Daoy (cell line): ENCODE measurements around the gene SLIT3. TPM values are rescaled to one million over a fixed set of nuclear protein-coding genes. Genes with fewer than 3 reads are reported as not detected.
A peak's percentile ranks its signal among the peaks of the same experiment; 100 is the strongest.
"Not testable (repeated sequence)": the region's sequence is repeated elsewhere in the genome, so short reads cannot be mapped to it uniquely, and the experiment has no call there.

Source experiments
- DNase-seq: peaks from one replicate; pipeline ENCODE4 v3.0.0-alpha.2; 2015; ENCODE audit warnings: low read depth
- total RNA-seq: library from RNA; depleted of rRNA; stranded (reverse); fragments of >200 nt; shearing (Covaris generic); gene quantifications from 2 replicates; pipeline ENCODE4 v1.2.3, GENCODE V29; 2014

Gene SLIT3
- total RNA-seq, 1 experiment from 2014 or later, result 3.5 TPM

DNA sequence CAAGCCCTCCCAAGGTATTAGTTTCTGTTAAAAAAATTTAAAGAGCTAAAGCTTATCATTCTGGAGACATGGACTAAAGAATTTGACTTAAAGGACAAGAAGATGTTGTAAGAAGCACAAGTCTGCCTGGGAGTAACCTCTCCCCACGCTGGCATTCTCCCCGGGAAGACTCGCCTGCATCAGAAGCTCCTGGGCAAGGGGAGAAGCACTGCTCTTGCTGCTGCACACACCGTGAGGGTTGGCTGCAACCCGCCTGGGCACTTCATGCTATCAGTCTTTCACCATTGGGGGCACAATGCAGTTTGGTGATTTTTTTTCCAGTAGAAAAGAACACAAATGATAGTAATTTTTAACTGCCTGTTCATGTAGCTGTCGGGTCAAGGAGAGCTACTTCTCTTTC lies 529.3 kb downstream of the SLIT3 start:
- no peak for DNase-seq

- no peak for DNase-seq
These were observed 529.9 kb downstream of the SLIT3 start for GRCh38 chr5:168770996-168771395.

GRCh38 chr5:168770036-168770498 lies 530.9 kb downstream of the SLIT3 start:
- no peak for DNase-seq

DNA sequence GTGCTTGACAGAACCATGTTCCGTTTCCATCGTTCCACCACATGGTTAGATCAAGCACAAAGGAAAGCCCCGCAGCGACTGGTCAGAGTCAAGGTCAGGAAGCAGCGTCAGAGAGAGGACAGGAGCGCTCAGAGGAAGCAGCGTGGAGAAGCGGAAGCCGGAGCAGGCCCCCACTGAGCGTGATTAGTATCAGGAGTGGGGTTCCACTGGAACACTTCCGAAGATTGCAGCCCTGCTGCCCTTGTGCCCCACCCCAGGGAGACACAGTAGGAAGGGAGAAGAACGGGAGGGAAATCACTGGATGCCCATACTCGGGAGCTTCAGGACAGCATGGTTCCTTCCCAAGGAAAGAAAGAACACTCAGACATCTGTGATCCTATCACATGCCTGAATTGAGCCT lies 532.8 kb downstream of the SLIT3 start:
- no peak for DNase-seq

DNA sequence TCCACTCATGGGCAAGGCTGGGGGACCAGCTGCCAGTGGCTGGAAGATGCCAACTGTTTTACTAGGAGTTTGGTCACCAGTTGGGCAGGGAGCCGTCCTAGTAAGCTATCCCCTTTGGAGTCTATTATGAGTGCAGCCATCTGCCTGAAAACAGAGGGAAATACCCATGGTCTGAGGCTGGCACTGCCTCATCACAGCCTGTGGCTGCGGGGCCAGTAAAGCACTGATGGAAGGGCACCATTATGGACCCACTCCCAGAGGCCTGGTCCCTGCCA lies 534.6 kb downstream of the SLIT3 start:
- DNase-seq, result no peak

- peak; percentile 65 for DNase-seq
These were observed 535.2 kb downstream of the SLIT3 start for GRCh38 chr5:168765551-168766425.

- no peak for DNase-seq
These were observed 535.8 kb downstream of the SLIT3 start for GRCh38 chr5:168765086-168765550.

GRCh38 chr5:168756453-168757391 lies 544.2 kb downstream of the SLIT3 start:
- no peak for DNase-seq

DNA sequence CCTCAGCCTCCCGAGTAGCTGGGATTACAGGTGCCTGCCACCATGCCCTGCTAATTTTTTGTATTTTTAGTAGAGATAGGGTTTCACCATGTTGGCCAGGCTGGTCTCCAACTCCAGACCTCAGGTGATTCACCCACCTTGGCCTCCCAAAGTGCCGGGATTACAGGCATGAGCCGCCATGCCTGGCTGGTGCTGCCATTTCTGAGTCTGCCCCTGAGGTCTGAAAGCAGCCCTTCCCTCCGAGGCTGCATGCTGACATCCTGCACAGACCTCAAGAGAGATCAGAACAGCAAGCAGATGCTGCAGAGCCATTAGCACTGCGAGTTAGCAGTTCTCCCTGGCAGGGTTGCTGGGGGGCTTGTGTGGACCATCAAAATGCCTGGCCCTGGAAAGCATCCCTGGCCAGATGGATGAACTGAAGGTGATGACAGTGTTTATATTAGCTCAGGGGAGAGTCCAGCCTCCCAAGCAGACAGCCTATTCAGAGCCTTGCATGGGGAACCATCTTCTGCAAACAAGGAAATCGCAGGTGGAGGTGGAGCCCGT lies 545.3 kb downstream of the SLIT3 start:
- DNase-seq, result no peak

DNA sequence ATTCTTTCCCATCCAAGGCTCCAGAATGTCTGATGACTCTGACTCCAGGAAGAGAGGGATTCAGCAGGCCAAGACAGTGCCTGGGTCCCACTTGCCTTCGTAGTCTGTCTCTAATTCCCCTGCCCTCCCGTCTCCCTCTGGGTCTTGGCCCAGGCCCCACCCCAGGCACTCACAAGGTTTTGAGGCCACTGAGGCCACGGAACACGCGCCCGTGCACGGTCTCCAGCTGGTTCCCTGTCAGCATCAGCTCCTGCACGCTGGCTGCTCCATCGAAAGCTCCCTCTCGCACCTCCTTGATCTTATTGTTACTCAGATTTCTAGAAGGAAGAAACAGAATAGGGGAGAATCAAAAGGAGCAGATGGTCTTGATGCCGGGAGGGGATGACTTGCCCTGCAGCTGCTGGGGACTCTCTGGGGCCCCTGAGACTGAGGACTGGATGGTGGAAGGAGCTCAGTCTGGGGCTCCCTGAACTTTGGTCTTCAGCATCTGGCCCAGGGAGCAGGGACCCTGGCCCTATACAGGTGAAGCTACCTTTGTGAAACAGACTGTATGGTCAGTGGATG lies 547.2 kb downstream of the SLIT3 start:
- DNase-seq, result no peak

DNA sequence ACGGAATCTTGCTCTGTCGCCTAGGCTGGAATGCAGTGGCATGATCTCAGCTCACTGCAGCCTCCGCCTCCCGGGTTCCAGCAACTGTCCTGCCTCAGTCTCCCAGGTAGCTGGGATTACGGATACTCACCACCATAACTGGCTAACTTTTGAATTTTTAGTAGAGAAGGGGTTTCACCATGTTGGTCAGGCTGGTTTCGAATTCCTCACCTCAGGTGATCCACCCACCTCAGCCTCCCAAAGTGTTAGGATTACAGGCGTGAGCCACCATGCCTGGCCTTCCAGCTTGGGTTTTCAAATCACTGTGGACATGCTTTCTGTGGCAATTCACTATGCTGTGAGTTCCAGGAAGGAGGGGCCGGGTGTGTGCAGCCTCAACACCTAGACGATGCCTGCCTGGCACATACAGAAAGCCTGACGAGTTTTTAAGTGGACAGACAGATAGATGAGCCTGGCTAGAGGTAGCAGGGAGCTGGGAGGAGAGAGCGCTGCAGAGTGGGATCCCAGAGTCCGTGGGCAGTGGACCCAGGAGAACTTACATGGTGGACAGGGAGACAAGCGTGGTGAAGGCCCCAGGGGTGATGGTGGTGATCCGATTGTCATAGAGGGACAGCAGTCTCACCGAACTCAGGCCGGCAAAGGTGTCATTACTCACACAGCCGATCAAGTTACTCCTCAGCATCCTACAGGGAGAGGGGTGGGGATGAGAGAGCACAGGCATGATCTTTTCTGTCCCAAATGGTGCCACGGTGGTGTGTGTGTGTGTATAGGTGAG lies 548.3 kb downstream of the SLIT3 start:
- DNase-seq, result no peak

DNA sequence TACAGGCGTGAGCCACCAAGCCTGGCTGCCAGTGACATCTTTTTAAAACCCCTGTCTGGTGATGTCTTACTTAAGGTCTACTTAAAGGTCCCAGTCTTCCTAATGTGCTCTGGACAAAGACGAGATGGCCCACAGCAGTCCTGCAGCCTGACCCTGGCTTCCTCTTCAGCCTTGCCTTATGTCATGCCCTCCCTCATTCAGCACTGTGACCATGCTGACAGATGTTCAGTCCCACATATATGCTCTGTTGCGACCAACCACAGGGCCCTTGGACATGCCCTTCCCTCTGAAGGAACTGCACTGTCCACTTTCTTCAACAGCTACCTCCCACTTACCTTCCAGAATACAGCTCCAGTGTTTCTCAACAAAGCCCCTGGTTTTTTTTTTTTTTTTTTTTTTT lies 548.9 kb downstream of the SLIT3 start:
- no peak for DNase-seq

DNA sequence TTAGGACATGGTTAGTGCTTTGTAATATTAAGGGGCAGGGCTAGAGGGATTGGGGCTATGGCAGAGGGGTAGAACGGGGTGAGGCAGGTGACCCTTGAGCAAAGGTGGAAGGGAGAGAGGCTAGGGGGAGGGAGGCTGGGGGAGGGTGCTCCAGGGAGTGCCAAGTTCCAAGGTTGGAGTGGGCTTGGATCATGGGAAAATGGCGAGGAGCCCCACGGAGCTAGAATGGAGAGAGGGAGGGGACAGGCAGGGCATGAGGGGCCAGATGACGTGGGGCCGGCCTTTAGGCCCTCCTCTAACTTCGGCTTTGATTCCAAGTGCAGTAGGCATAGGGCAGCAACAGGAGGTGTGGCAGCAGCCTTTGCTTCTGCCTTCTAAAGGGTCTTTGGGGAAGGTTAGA lies 550.0 kb downstream of the SLIT3 start:
- DNase-seq, result no peak

GRCh38 chr5:168749391-168750100 lies 551.4 kb downstream of the SLIT3 start:
- no peak for DNase-seq

GRCh38 chr5:168747987-168748777 lies 552.8 kb downstream of the SLIT3 start:
- DNase-seq, result peak; percentile 71

- DNase-seq, result no peak
These were observed 553.9 kb downstream of the SLIT3 start for GRCh38 chr5:168746893-168747640.

DNA sequence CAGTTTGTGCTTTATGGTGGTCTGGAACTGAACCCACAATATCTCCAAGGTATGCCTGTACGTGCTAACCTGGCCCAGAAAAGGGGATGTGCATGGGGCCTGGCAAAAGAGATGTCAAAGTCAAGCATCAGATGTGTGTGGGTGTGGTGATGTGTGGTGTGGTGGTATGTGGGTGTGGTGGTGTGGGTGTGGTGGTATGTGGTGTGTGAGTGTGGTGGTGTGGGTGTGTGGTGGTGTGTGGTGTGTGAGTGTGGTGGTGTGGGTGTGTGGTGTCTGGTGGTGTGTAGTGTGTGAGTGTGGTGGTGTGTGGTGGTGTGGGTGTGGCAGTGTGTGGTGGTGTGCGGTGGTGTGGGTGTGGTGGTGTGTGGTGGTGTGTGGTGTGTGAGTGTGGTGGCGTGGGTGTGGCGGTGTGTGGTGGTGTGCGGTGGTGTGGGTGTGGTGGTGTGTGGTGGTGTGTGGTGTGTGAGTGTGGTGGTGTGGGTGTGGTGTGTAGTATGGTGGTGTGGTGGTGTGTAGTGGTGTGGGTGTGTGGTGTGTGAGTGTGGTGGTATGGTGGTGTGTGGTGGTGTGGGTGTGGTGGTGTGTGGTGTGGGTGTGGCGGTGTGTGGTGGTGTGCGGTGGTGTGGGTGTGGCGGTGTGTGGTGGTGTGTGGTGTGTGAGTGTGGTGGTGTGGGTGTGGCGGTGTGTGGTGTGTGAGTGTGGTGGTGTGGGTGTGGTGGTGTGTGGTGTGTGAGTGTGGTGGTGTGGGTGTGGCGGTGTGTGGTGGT lies 554.6 kb downstream of the SLIT3 start:
- DNase-seq, result not testable (repeated sequence)

GRCh38 chr5:168743617-168744016 lies 557.3 kb downstream of the SLIT3 start:
- DNase-seq, result no peak
